Measurements from ENCODE around the gene LOC128125822.
"Not testable (repeated sequence)": the region's sequence is repeated elsewhere in the genome, so short reads cannot be mapped to it uniquely, and the experiment has no call there.

The LOC128125822 gene

DNA sequence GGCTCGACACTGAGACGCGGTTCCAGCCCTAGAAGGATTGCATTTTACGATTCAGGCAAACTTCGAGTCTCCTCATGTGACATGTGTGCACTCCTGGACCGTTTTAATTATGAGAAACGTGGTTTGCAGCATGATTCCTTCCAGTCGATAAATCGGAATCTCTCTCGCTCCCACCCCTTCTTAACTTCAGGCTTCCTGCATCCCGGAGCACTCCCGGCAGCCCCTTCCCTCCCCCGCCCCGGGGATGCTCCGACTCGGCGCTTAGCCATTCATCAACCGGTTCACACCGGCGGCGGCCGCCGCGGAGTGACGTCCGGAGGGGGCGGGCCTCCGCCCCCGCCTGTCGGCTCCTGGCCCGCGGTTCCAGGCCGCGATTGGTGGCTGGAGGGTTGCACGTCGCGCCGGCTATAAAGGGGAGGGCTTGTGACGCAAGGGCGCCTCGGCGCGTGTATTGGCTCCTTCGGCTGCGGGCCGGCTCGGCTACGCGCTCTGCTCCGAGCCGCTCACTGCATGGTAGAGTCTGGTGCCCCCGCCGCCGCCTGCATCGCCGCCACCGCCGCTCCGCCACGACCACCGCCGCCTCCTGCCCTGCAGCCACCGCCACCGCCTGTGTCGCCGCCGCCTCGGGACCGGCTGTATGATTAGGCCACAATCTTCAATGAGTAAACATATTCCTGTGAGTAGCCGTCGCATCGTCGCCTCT is at the start of gene LOC128125822, which contains the start of gene PTP4A1:
TSS of gene LOC128125822 (plus strand) at position 437 of the 703 bp plus-strand sequence.
TSS of gene PTP4A1 (plus strand) at position 437 of the 703 bp plus-strand sequence. CDS start 4,401 bp downstream, outside the sequence.
- DNase-seq (ENCODE audit: low spot score): peak; percentile 88

DNA sequence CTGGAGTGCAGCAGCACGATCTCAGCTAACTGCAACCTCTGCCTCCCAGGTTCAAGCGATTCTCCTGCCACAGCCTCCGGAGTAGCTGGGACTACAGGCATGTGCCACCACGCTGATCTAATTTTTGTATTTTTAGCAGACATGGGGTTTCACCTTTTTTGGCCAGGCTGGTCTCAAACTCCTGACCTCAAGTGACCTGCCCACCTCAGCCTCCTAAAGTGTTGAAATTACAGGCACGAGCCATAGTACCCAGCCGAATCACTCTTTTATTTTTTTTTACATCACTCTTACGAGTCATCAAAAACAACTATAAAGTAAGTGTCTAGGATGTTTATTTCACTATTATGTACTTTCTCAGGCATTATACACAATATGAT is 49.4 kb upstream of the LOC128125822 start:
- not testable (repeated sequence) for DNase-seq (ENCODE audit: low spot score)

GRCh38 chr6:63523630-63524029 is 48.6 kb upstream of the LOC128125822 start:
- no peak for DNase-seq (ENCODE audit: low spot score)

GRCh38 chr6:63525186-63525878 is 46.9 kb upstream of the LOC128125822 start:
- no peak for DNase-seq (ENCODE audit: low spot score)

- DNase-seq (ENCODE audit: low spot score): no peak
Observed at GRCh38 chr6:63526931-63527330, 45.3 kb upstream of the LOC128125822 start.

GRCh38 chr6:63527658-63528514 is 44.4 kb upstream of the LOC128125822 start:
- peak; percentile 99 for DNase-seq (ENCODE audit: low spot score)

- no peak for DNase-seq (ENCODE audit: low spot score)
Observed at GRCh38 chr6:63529498-63529897, 42.8 kb upstream of the LOC128125822 start.

DNA sequence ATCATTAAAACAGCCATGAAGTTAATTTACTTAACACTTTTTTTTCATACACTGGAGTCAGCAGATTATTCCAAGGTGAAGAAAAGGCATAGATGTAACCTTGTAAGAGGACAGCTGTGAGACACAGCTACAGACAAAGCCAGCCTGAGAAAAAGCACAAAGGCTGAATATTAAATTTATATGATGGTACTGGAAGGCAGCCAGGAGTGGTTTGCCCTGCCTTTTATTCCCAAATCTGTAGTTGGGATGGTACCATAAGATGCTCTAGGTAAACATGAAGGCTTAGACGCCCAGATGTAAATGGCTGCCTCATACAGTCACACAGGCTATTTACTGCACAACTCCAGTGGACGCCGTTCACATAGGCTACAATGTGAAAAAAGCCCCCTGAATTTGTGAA is 42.1 kb upstream of the LOC128125822 start:
- DNase-seq (ENCODE audit: low spot score): no peak

- DNase-seq (ENCODE audit: low spot score): no peak
Observed at GRCh38 chr6:63530991-63531390, 41.3 kb upstream of the LOC128125822 start.

GRCh38 chr6:63533026-63533425 is 39.3 kb upstream of the LOC128125822 start:
- DNase-seq (ENCODE audit: low spot score): no peak

DNA sequence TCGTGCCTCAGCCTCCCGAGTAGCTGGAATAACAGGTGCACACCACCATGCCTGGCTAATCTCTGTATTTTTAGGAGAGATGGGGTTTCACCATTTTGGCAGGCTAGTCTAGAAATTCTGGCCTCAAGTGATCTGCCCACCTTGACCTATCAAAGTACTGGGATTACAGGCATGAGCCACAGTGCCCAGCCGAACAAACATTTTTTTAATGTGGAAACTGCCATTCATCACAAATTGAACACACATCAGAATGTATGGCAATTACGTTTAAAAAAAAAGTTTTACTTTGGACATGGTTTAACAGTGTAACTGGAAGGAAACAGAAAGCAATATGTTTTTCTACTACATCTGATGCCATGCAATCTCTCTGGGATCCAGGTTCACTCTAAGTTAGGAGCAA is 38.3 kb upstream of the LOC128125822 start:
- DNase-seq (ENCODE audit: low spot score): no peak

GRCh38 chr6:63537201-63537958 is 34.9 kb upstream of the LOC128125822 start:
- no peak for DNase-seq (ENCODE audit: low spot score)

DNA sequence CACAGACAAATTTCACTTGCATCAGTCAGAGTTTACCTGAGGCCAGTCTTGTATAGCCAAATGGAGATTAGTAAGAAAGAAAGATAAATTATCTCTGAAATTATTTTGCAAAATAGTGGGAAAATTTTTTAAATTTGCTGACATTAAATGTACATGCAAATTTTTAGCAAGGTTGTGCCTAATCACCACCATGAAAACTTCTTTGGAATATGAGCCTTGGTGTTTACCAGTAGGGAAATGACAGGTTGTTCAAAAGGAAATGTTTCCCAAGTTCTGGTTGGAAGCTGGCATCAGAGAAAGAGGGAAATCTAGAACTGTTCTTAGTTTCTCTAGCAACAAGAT is 34.4 kb upstream of the LOC128125822 start:
- no peak for DNase-seq (ENCODE audit: low spot score)

DNA sequence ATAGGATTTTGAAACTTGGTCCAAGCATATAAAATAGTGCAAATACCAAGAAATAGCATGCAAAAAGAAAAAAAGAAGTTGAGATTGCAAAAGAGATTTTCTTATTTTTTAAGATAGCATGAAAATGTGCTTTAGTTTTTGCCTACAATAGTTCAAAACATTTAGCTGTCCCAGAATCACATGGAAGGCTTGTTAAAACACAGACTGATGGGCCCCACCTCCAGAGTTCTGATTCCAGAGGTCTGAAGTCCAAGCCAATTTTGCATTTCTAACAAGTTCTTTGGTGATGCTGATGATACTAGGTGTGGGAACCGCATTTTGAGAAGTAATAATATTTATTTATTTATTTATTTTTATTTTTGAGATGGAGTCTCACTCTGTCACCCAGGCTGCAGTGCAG is 33.7 kb upstream of the LOC128125822 start:
- no peak for DNase-seq (ENCODE audit: low spot score)

DNA sequence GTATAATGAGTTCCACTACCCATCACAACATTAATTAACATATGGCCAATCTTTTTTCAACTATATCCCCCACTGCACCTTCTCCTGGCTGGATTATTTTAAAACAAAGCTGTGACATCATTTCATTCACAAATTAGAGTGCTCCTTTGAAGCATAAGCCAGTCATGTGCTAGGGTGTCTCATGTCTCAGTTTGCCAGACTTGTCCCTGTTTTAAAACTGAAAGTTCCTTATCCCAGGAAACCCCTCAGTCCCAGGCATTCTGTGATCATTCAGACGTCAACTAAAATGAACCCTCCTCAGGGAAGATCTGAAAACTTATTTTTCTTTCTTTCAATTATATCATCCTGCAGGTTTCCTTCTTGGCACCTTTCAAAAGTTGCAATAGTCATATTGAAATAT is 29.3 kb upstream of the LOC128125822 start:
- no peak for DNase-seq (ENCODE audit: low spot score)

GRCh38 chr6:63543982-63544381 is 28.3 kb upstream of the LOC128125822 start:
- DNase-seq (ENCODE audit: low spot score): no peak

- no peak for DNase-seq (ENCODE audit: low spot score)
Observed at GRCh38 chr6:63546236-63546635, 26.0 kb upstream of the LOC128125822 start.

- no peak for DNase-seq (ENCODE audit: low spot score)
Observed at GRCh38 chr6:63546697-63547096, 25.6 kb upstream of the LOC128125822 start.

DNA sequence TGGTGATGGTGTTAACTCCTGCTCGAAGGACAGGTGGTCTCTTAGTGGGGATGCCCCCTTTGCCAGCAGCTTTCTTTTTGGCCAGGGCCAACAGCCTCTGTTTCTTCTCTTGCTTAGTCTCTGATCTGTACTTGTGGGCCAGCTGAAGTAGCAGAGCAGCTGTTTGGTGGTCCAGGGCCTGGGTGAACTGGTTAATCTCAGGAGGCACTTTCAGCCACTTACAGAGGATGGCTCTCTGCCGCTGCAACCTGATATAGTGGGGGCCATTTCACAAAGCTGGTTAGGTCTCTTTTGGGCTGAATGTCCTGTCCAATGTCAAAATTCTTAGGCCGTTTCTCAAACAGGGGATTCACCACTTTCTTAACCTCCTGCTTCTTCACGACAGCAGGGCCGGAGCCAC is 23.2 kb upstream of the LOC128125822 start:
- no peak for DNase-seq (ENCODE audit: low spot score)

- no peak for DNase-seq (ENCODE audit: low spot score)
Observed at GRCh38 chr6:63553208-63553607, 19.1 kb upstream of the LOC128125822 start.

GRCh38 chr6:63553900-63554299 is 18.4 kb upstream of the LOC128125822 start:
- no peak for DNase-seq (ENCODE audit: low spot score)

- DNase-seq (ENCODE audit: low spot score): peak; percentile 42
Observed at GRCh38 chr6:63554782-63555181, 17.5 kb upstream of the LOC128125822 start.
